IPS-18a (cell line): ENCODE results near the gene ZNF519.
"Not testable (repeated sequence)": the region's sequence is repeated elsewhere in the genome, so short reads cannot be mapped to it uniquely, and the experiment has no call there.

Experiments used
- H3K27ac ChIP-seq: one replicate; pipeline ENCODE4 v1.5.1; 2013; ENCODE audit warnings: low read length
- H3K27me3 ChIP-seq: one replicate; pipeline ENCODE4 v1.6.1; 2013; ENCODE audit warnings: mild to moderate bottlenecking, low read length; ENCODE audit not compliant: control insufficient read depth, insufficient read depth
- H3K36me3 ChIP-seq: one replicate; pipeline ENCODE4 v1.6.1; 2013; ENCODE audit warnings: low read depth, low read length; ENCODE audit not compliant: control insufficient read depth
- H3K4me1 ChIP-seq: one replicate; pipeline ENCODE4 v1.6.1; 2013; ENCODE audit warnings: low read depth, low read length; ENCODE audit not compliant: control insufficient read depth
- H3K4me3 ChIP-seq: one replicate; pipeline ENCODE4 v1.5.1; 2013; ENCODE audit warnings: low read length
- H3K9ac ChIP-seq: one replicate; pipeline ENCODE4 v1.6.1; 2013; ENCODE audit warnings: mild to moderate bottlenecking, low read length, moderate library complexity
- H3K9me3 ChIP-seq: one replicate; pipeline ENCODE4 v1.6.1; 2013; ENCODE audit warnings: low read depth, low read length; ENCODE audit not compliant: control insufficient read depth

ZNF519 gene

GRCh38 chr18:14143871-14144627, 11.8 kb upstream of the ZNF519 start:
- not testable (repeated sequence) for H3K27me3 ChIP-seq, H3K9ac ChIP-seq, H3K9me3 ChIP-seq, H3K4me1 ChIP-seq, H3K36me3 ChIP-seq, H3K27ac ChIP-seq, H3K4me3 ChIP-seq

- H3K9me3 ChIP-seq, H3K36me3 ChIP-seq, H3K4me3 ChIP-seq, H3K27ac ChIP-seq, H3K4me1 ChIP-seq, H3K27me3 ChIP-seq, H3K9ac ChIP-seq: not testable (repeated sequence)
These were observed 11.2 kb upstream of the ZNF519 start for GRCh38 chr18:14143396-14143795.

- H3K36me3 ChIP-seq, H3K27ac ChIP-seq, H3K9me3 ChIP-seq, H3K4me1 ChIP-seq, H3K4me3 ChIP-seq, H3K9ac ChIP-seq, H3K27me3 ChIP-seq: not testable (repeated sequence)
These were observed 9.9 kb upstream of the ZNF519 start for GRCh38 chr18:14142177-14142576.

- not testable (repeated sequence) for H3K27me3 ChIP-seq, H3K4me1 ChIP-seq, H3K27ac ChIP-seq, H3K9me3 ChIP-seq, H3K36me3 ChIP-seq, H3K9ac ChIP-seq, H3K4me3 ChIP-seq
These were observed 7.3 kb upstream of the ZNF519 start for GRCh38 chr18:14139583-14139982.

GRCh38 chr18:14137971-14138370, 5.7 kb upstream of the ZNF519 start:
- H3K36me3 ChIP-seq, H3K4me3 ChIP-seq, H3K27me3 ChIP-seq, H3K9ac ChIP-seq, H3K4me1 ChIP-seq, H3K27ac ChIP-seq, H3K9me3 ChIP-seq: not testable (repeated sequence)

- H3K36me3 ChIP-seq, H3K4me1 ChIP-seq, H3K27me3 ChIP-seq, H3K9me3 ChIP-seq: not testable (repeated sequence)
- Histone ChIP-seq H3K4me3 (peak overlapping the region; percentile 78), H3K9ac (peak overlapping the region; percentile 85), H3K27ac (peak overlapping the region; percentile 64)
These were observed 452 bp downstream of the ZNF519 start for GRCh38 chr18:14131696-14132270.

- H3K27me3 ChIP-seq, H3K36me3 ChIP-seq, H3K9me3 ChIP-seq, H3K27ac ChIP-seq, H3K4me1 ChIP-seq: not testable (repeated sequence)
- peak overlapping the region; percentile 85 for H3K9ac ChIP-seq
- peak overlapping the region; percentile 78 for H3K4me3 ChIP-seq
These were observed 1.4 kb downstream of the ZNF519 start for GRCh38 chr18:14130804-14131203.

- Histone ChIP-seq H3K36me3 (peaks cover 19% of the 10 kb centered on the region), H3K9ac (no peak overlapping the region), H3K4me3 (no peak overlapping the region), H3K9me3 (no peaks in the 10 kb centered on the region), H3K27ac (no peak overlapping the region), H3K4me1 (peaks cover 9% of the 10 kb centered on the region), H3K27me3 (no peaks in the 10 kb centered on the region)
These were observed 7.5 kb downstream of the ZNF519 start for GRCh38 chr18:14124689-14125088.

GRCh38 chr18:14122097-14122496, 10.1 kb downstream of the ZNF519 start:
- peaks cover 21% of the 10 kb centered on the region for H3K36me3 ChIP-seq
- H3K4me3 ChIP-seq = no peak overlapping the region
- H3K9ac ChIP-seq = no peak overlapping the region
- H3K9me3 ChIP-seq = no peaks in the 10 kb centered on the region
- no peaks in the 10 kb centered on the region for H3K27me3 ChIP-seq
- H3K4me1 ChIP-seq = peaks cover 9% of the 10 kb centered on the region
- no peak overlapping the region for H3K27ac ChIP-seq

- Histone ChIP-seq H3K9me3 (no peaks in the 10 kb centered on the region), H3K4me3 (no peak overlapping the region), H3K27ac (no peak overlapping the region), H3K36me3 (peaks cover 22% of the 10 kb centered on the region), H3K4me1 (peaks cover 9% of the 10 kb centered on the region), H3K9ac (no peak overlapping the region), H3K27me3 (no peaks in the 10 kb centered on the region)
These were observed 11.3 kb downstream of the ZNF519 start for GRCh38 chr18:14120926-14121325.

GRCh38 chr18:14117606-14118005, 14.6 kb downstream of the ZNF519 start:
- H3K4me3 ChIP-seq = no peak overlapping the region
- H3K27me3 ChIP-seq = no peaks in the 10 kb centered on the region
- H3K36me3 ChIP-seq = peaks cover 22% of the 10 kb centered on the region
- no peak overlapping the region for H3K27ac ChIP-seq
- H3K9me3 ChIP-seq = peaks cover 5% of the 10 kb centered on the region
- H3K4me1 ChIP-seq = no peaks in the 10 kb centered on the region
- H3K9ac ChIP-seq = no peak overlapping the region

GRCh38 chr18:14106906-14107305, 25.3 kb downstream of the ZNF519 start:
- Histone ChIP-seq H3K27me3 (no peaks in the 10 kb centered on the region), H3K36me3 (peaks cover 15% of the 10 kb centered on the region), H3K4me1 (no peaks in the 10 kb centered on the region), H3K27ac (no peak overlapping the region), H3K9me3 (peaks cover 70% of the 10 kb centered on the region), H3K9ac (no peak overlapping the region), H3K4me3 (no peak overlapping the region)
